SK-N-MC (cell line): ENCODE results near the gene FRMD4A.

ENCODE experiments used
- EZH2 ChIP-seq: fragments of 200-600 bp; sonication (generic); IDR thresholded peaks from one replicate; pipeline ENCODE4 v1.6.1; 2017; ENCODE audit warnings: antibody characterized with exemption
- POLR2AphosphoS5 ChIP-seq: IDR thresholded peaks from 2 replicates; pipeline ENCODE4 v1.6.1; 2012; ENCODE audit warnings: mild to moderate bottlenecking, low read depth, low read length, borderline replicate concordance

GRCh38 chr10:13615650-13616300, 714.9 kb downstream of the FRMD4A start:
- no peak for TF ChIP-seq POLR2AphosphoS5
- no peak for TF ChIP-seq EZH2
